ENCODE data around the gene MPP4. TPM values are rescaled to one million over a fixed set of nuclear protein-coding genes. Genes with fewer than 3 reads are reported as not detected.

The MPP4 gene
- total and polyA plus RNA-seq, 9 of the 15 experiments (the other 6 are each of a cell fraction or from before 2014, with no cell fraction given) = 0.03 to 0.08 TPM; not detected in 7

GRCh38 chr2:201668402-201668910, 30.0 kb downstream of the MPP4 start:
- Histone ChIP-seq H3K4me1 (replicated peaks in 1 of 2; ENCODE audit: control insufficient read depth in 2 of 2, insufficient read depth in 2 of 2, low read length in 2 of 2) (no peaks in the 10 kb centered on the region; a peak in 1 of 5 replicates), H3K27ac (ENCODE audit: extremely low read depth, low read depth, low read length) (no peak overlapping the region), H3K4me3 (no peak overlapping the region), H3K79me2 (ENCODE audit: control insufficient read depth, insufficient read depth, low read length) (no peaks in the 10 kb centered on the region), H3K4me2 (ENCODE audit: insufficient read depth, low read length) (no peak overlapping the region), H3K36me3 (ENCODE audit: control insufficient read depth, insufficient read depth, low read length) (no peaks in the 10 kb centered on the region), H3K9me1 (ENCODE audit: control insufficient read depth, insufficient read depth, low read length) (no peaks in the 10 kb centered on the region), H2AFZ (ENCODE audit: low read depth, low read length) (no peak overlapping the region), H4K20me1 (replicated peaks; ENCODE audit: control insufficient read depth, insufficient read depth, low read length) (no peaks in the 10 kb centered on the region), H3K9me3 (replicated peaks; ENCODE audit: control insufficient read depth, insufficient read depth, low read depth, low read length) (no peaks in the 10 kb centered on the region), H3K9ac (ENCODE audit: insufficient read depth in 1 of 2, low read depth in 2 of 2, low read length in 2 of 2) (no peak overlapping the region), H3K27me3 (ENCODE audit: control insufficient read depth in 2 of 2, insufficient read depth in 2 of 2, low read length in 2 of 2) (no peaks in the 10 kb centered on the region)
- no peak for ATAC-seq
- TF ChIP-seq STAT6 (CRISPR knock-in tag; IDR thresholded peaks at IDR 0.05) = no peak
- TF ChIP-seq KHSRP (IDR thresholded peaks at IDR 0.05) = no peak
- no peak for TF ChIP-seq HDGF (IDR thresholded peaks at IDR 0.05)
- TF ChIP-seq CBX5 (IDR thresholded peaks at IDR 0.05; ENCODE audit: borderline replicate concordance, low read depth) = no peak
- no peak for TF ChIP-seq EZH2 (IDR thresholded peaks at IDR 0.05; ENCODE audit: borderline replicate concordance, low read depth, low read length)
- no peak for TF ChIP-seq VEZF1 (CRISPR knock-in tag; IDR thresholded peaks at IDR 0.05)
- TF ChIP-seq RCOR1 (IDR thresholded peaks at IDR 0.05; ENCODE audit: borderline replicate concordance in 1 of 2, low read depth in 2 of 2, low read length in 2 of 2) = no peak
- no TSS peak for BruUV-seq (replicated peaks)
- WGBS (ENCODE audit: insufficient coverage, low coverage, missing lambda C conversion rate) = 0% methylated on average over 1 of the region's 3 CpGs
- intact Hi-C loops (cut with micrococcal nuclease) (no loop called here), in situ Hi-C loops (cut with MboI) (no loop called here)
- no peak for FAIRE-seq
- no peak for DNase-seq (ENCODE audit: extremely low read depth in 1 of 4, low spot score in 3 of 4)
- CTCF ChIA-PET (ENCODE audit: low intra/inter-chr PET ratio) = no interaction called here
- POLR2A ChIA-PET = no interaction called here

All from K562 (cell line).